ENCODE results near the gene ACER3. TPM values are rescaled to one million over a fixed set of nuclear protein-coding genes. Genes with fewer than 3 reads are reported as not detected.
A peak's percentile ranks its signal among the peaks of the same experiment; 100 is the strongest.
"Not testable (repeated sequence)": the region's sequence is repeated elsewhere in the genome, so short reads cannot be mapped to it uniquely, and the experiment has no call there.

The ACER3 gene
- total RNA-seq, 2 experiments from 2014 or later, result 10.4 to 13.2 TPM

- Mint-ChIP-seq H3K27me3 (peaks cover 44% of the 10 kb centered on the region), H3K4me3 (peak overlapping the region; percentile 21), H3K9me3 (no peaks in the 10 kb centered on the region), H3K4me1 (peaks cover 4% of the 10 kb centered on the region), H3K36me3 (no peaks in the 10 kb centered on the region), H3K27ac (no peak overlapping the region)
- ATAC-seq (ENCODE audit: low read depth), result peak; percentile 83
- peak; percentile 66 for DNase-seq
- POLR2A ChIA-PET, result interaction anchor here (1.2 kb wide), 1 partner anchor 257 kb away, joined by 7 read pairs; no protein-coding TSS in a partner anchor
These were observed 179.0 kb downstream of the ACER3 start for GRCh38 chr11:77039491-77040400.

GRCh38 chr11:77040401-77040777 lies 179.7 kb downstream of the ACER3 start:
- POLR2A ChIA-PET, result no interaction called here
- peaks cover 4% of the 10 kb centered on the region for H3K4me1 Mint-ChIP-seq
- no peaks in the 10 kb centered on the region for H3K9me3 Mint-ChIP-seq
- H3K27ac Mint-ChIP-seq, result no peak overlapping the region
- H3K27me3 Mint-ChIP-seq, result peaks cover 45% of the 10 kb centered on the region
- H3K36me3 Mint-ChIP-seq, result no peaks in the 10 kb centered on the region
- DNase-seq (no peak), ATAC-seq (ENCODE audit: low read depth) (no peak)
- peak overlapping the region; percentile 28 for H3K4me3 Mint-ChIP-seq

- POLR2A ChIA-PET, result no interaction called here
- H3K9me3 Mint-ChIP-seq, result no peaks in the 10 kb centered on the region
- H3K27me3 Mint-ChIP-seq, result peaks cover 46% of the 10 kb centered on the region
- H3K4me3 Mint-ChIP-seq, result no peak overlapping the region
- H3K27ac Mint-ChIP-seq, result no peak overlapping the region
- DNase-seq, result no peak
- H3K36me3 Mint-ChIP-seq, result no peaks in the 10 kb centered on the region
- ATAC-seq (ENCODE audit: low read depth), result no peak
- H3K4me1 Mint-ChIP-seq, result peaks cover 4% of the 10 kb centered on the region
These were observed 180.2 kb downstream of the ACER3 start for GRCh38 chr11:77040889-77041288.

GRCh38 chr11:77042111-77042726 lies 181.5 kb downstream of the ACER3 start:
- DNase-seq, result no peak
- POLR2A ChIA-PET, result interaction anchor here (0.6 kb wide), 1 partner anchor 1543 kb away, joined by 3 read pairs; no protein-coding TSS in a partner anchor
- Mint-ChIP-seq H3K4me3 (no peak overlapping the region), H3K36me3 (no peaks in the 10 kb centered on the region), H3K4me1 (peaks cover 10% of the 10 kb centered on the region), H3K27ac (no peak overlapping the region), H3K9me3 (no peaks in the 10 kb centered on the region), H3K27me3 (peaks cover 36% of the 10 kb centered on the region)
- no peak for ATAC-seq (ENCODE audit: low read depth)

- Mint-ChIP-seq H3K36me3 (no peaks in the 10 kb centered on the region), H3K27me3 (peaks cover 17% of the 10 kb centered on the region), H3K4me3 (no peak overlapping the region), H3K9me3 (no peaks in the 10 kb centered on the region), H3K27ac (no peak overlapping the region), H3K4me1 (peaks cover 11% of the 10 kb centered on the region)
- no peak for ATAC-seq (ENCODE audit: low read depth)
- POLR2A ChIA-PET, result no interaction called here
- DNase-seq, result no peak
These were observed 183.6 kb downstream of the ACER3 start for GRCh38 chr11:77044356-77044755.

- Mint-ChIP-seq H3K9me3 (no peaks in the 10 kb centered on the region), H3K36me3 (no peaks in the 10 kb centered on the region), H3K27me3 (peaks cover 17% of the 10 kb centered on the region), H3K27ac (no peak overlapping the region), H3K4me3 (no peak overlapping the region), H3K4me1 (peaks cover 11% of the 10 kb centered on the region)
- no peak for ATAC-seq (ENCODE audit: low read depth)
- DNase-seq, result no peak
- POLR2A ChIA-PET, result no interaction called here
These were observed 184.2 kb downstream of the ACER3 start for GRCh38 chr11:77044886-77045285.

GRCh38 chr11:77046060-77046501 lies 185.4 kb downstream of the ACER3 start:
- no peaks in the 10 kb centered on the region for H3K9me3 Mint-ChIP-seq
- no peaks in the 10 kb centered on the region for H3K36me3 Mint-ChIP-seq
- POLR2A ChIA-PET, result no interaction called here
- ATAC-seq (ENCODE audit: low read depth), result peak; percentile 73
- peaks cover 17% of the 10 kb centered on the region for H3K27me3 Mint-ChIP-seq
- H3K4me1 Mint-ChIP-seq, result peaks cover 9% of the 10 kb centered on the region
- DNase-seq, result peak; percentile 83
- no peak overlapping the region for H3K4me3 Mint-ChIP-seq
- H3K27ac Mint-ChIP-seq, result no peak overlapping the region

GRCh38 chr11:77047007-77047927 lies 186.5 kb downstream of the ACER3 start:
- ATAC-seq (ENCODE audit: low read depth) (peak; percentile 76), DNase-seq (peak; percentile 59)
- Mint-ChIP-seq H3K27me3 (peaks cover 17% of the 10 kb centered on the region), H3K36me3 (no peaks in the 10 kb centered on the region), H3K9me3 (no peaks in the 10 kb centered on the region), H3K4me1 (peaks cover 9% of the 10 kb centered on the region), H3K27ac (peak overlapping the region; percentile 4), H3K4me3 (peak overlapping the region; percentile 63)
- POLR2A ChIA-PET, result interaction anchor here (0.6 to 1.6 kb wide), 4 partner anchors 35 to 74 kb away, joined by 3 to 15 read pairs (median 6); no protein-coding TSS in a partner anchor

- not testable (repeated sequence) for H3K27ac Mint-ChIP-seq; DNase-seq; H3K36me3 Mint-ChIP-seq; ATAC-seq (ENCODE audit: low read depth); H3K4me1 Mint-ChIP-seq; H3K9me3 Mint-ChIP-seq; H3K4me3 Mint-ChIP-seq
- H3K27me3 Mint-ChIP-seq, result peaks cover 13% of the 10 kb centered on the region
- POLR2A ChIA-PET, result interaction anchor here (0.6 to 1.6 kb wide), 5 partner anchors 34 to 73 kb away, joined by 3 to 15 read pairs (median 4); no protein-coding TSS in a partner anchor
These were observed 187.3 kb downstream of the ACER3 start for GRCh38 chr11:77047928-77048446.

GRCh38 chr11:77049026-77049425 lies 188.3 kb downstream of the ACER3 start:
- H3K4me1 Mint-ChIP-seq, result peaks cover 9% of the 10 kb centered on the region
- ATAC-seq (ENCODE audit: low read depth), result no peak
- H3K27ac Mint-ChIP-seq, result no peak overlapping the region
- POLR2A ChIA-PET, result interaction anchor here (0.9 kb wide), 1 partner anchor 34 kb away, joined by 4 read pairs; no protein-coding TSS in a partner anchor
- no peaks in the 10 kb centered on the region for H3K9me3 Mint-ChIP-seq
- no peaks in the 10 kb centered on the region for H3K36me3 Mint-ChIP-seq
- H3K27me3 Mint-ChIP-seq, result peaks cover 13% of the 10 kb centered on the region
- H3K4me3 Mint-ChIP-seq, result no peak overlapping the region
- no peak for DNase-seq

GRCh38 chr11:77051511-77051910 lies 190.8 kb downstream of the ACER3 start:
- ATAC-seq (ENCODE audit: low read depth), result no peak
- H3K27ac Mint-ChIP-seq, result no peak overlapping the region
- H3K27me3 Mint-ChIP-seq, result no peaks in the 10 kb centered on the region
- DNase-seq, result no peak
- H3K36me3 Mint-ChIP-seq, result no peaks in the 10 kb centered on the region
- POLR2A ChIA-PET, result no interaction called here
- H3K4me3 Mint-ChIP-seq, result no peak overlapping the region
- H3K9me3 Mint-ChIP-seq, result peaks cover 4% of the 10 kb centered on the region
- H3K4me1 Mint-ChIP-seq, result peaks cover 7% of the 10 kb centered on the region

- Mint-ChIP-seq H3K9me3 (peaks cover 6% of the 10 kb centered on the region), H3K4me1 (peaks cover 1% of the 10 kb centered on the region), H3K36me3 (no peaks in the 10 kb centered on the region), H3K27ac (peak overlapping the region; percentile 58), H3K27me3 (peaks cover 2% of the 10 kb centered on the region), H3K4me3 (no peak overlapping the region)
- ATAC-seq (ENCODE audit: low read depth) (no peak), DNase-seq (no peak)
- POLR2A ChIA-PET, result no interaction called here
These were observed 191.8 kb downstream of the ACER3 start for GRCh38 chr11:77052518-77052917.

Measured in activated naive CD8-positive, alpha-beta T cell treated with anti-CD3 and anti-CD28 coated beads, Interleukin-2, amount 10 ng/mL, durations not matched to agents 7 days and 5 days (primary cell).